Peyer's patch (tissue), 4 donors: ENCODE measurements around the gene CUL5. TPM values are rescaled to one million over a fixed set of nuclear protein-coding genes. Genes with fewer than 3 reads are reported as not detected.

Source experiments
- DNase-seq, 3 donors: peaks; one replicate each; pipeline ENCODE4 v3.0.0-alpha.2; 2017 to 2019
- H3K27ac ChIP-seq, 4 donors: fragments of 200-600 bp; sonication (generic); one replicate each; pipeline ENCODE4 v1.5.1; 2016 to 2019
- H3K27me3 ChIP-seq, 2 donors: fragments of 200-600 bp; sonication (generic); one replicate each; pipeline ENCODE4 v1.5.1; 2019
- H3K36me3 ChIP-seq, 3 donors: fragments of 200-600 bp; sonication (generic); one replicate each; pipeline ENCODE4 v1.5.1; 2016 to 2019
- H3K4me1 ChIP-seq, 4 donors: fragments of 200-600 bp; sonication (generic); one replicate each; pipeline ENCODE4 v1.5.1; 2016 to 2019
- H3K4me3 ChIP-seq, 4 donors: fragments of 200-600 bp; sonication (generic); 1 replicate in 3 of 4; 2 replicates in 1 of 4; pipeline ENCODE4 v1.5.1; 2016 to 2019; ENCODE audit warnings: mild to moderate bottlenecking in 1 of 4
- H3K9me3 ChIP-seq, 4 donors: fragments of 200-600 bp; sonication (generic); one replicate each; pipeline ENCODE4 v1.5.1; 2016 to 2019; ENCODE audit warnings: mild to moderate bottlenecking in 1 of 4
- POLR2A ChIP-seq, 2 donors: fragments of 450-650 bp; IDR thresholded peaks; one replicate each; pipeline ENCODE4 v1.5.1; 2017; ENCODE audit warnings: antibody characterized with exemption in 2 of 2, mild to moderate bottlenecking in 2 of 2, moderate library complexity in 2 of 2
- total RNA-seq, 4 donors: library from RNA; depleted of rRNA; stranded (reverse); fragments of >200 nt; gene quantifications; one replicate each; pipeline ENCODE4 v1.1.0, GENCODE V29; 2016
- TF ChIP-seq, protein P1 (sequence below), 6 experiments: fragments of 450-650 bp in 4 of 6; fragments of 200-600 bp in 2 of 6; sonication (generic) in 1 of 6; IDR thresholded peaks; one replicate each; pipeline ENCODE4 v1.5.1; 2017 to 2019; ENCODE audit warnings: antibody characterized with exemption in 6 of 6, mild to moderate bottlenecking in 3 of 6, moderate library complexity in 1 of 6

The CUL5 gene
- total RNA-seq, 4 donors from 2014 or later = 23.1 to 43.7 (median 33.0) TPM

DNA sequence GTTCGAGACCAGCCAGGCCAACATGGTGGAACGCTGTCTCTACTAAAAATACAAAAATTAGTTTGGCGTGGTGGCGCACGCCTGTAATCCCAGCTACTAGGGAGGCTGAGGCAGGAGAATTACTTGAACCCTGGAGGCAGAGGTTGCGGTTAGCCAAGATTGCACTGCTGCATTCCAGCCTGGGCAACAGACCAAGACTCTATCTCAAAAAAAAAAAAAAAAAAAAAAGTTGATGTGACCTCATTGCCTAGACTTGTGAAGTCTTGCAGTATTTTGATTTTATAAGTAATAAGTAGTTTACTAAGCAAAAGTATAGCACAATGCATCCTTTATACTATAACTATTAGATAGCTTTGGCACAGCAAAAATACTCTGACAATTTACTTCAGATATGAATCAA is 9.9 kb upstream of the CUL5 start:
- no peak overlapping the region for H3K4me3 ChIP-seq

DNA sequence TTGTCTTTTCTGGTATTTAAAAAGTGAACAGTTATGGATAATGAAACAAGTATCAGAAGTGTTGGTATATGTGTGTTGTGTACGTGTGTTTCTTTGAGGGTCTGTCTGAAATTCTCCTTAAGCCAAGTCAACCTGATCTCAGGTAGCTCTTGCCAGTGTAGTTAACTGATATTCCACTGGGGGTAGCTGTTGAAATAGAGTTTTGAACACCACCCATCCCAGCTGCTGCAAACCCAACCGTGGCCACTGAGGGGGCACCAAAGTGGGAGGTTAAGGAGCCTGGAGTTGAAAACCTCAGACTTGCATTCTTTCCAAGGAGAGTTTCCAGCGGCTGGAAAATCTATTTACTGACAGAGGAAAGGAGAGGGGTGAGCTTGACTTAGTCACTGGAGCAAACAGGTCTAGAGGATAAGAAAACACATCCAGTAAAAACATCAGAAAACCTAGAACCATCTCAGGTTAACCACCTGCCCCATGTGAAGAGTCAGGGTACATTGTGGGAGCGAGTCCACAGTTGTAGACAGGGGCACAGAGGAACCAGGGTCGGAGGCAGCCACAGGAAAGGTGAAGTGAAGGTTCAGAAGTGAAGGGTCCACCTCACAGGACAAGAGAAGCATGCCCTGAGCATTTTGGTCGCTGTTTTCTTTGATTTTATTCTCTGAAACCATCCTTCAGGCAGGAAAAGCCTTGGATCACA is 8.8 kb upstream of the CUL5 start:
- H3K9me3 ChIP-seq = no peaks in the 10 kb centered on the region
- H3K27ac ChIP-seq = no peak overlapping the region
- no peak for TF ChIP-seq POLR2A (IDR thresholded peaks at IDR 0.05)
- TF ChIP-seq, protein P1, sequence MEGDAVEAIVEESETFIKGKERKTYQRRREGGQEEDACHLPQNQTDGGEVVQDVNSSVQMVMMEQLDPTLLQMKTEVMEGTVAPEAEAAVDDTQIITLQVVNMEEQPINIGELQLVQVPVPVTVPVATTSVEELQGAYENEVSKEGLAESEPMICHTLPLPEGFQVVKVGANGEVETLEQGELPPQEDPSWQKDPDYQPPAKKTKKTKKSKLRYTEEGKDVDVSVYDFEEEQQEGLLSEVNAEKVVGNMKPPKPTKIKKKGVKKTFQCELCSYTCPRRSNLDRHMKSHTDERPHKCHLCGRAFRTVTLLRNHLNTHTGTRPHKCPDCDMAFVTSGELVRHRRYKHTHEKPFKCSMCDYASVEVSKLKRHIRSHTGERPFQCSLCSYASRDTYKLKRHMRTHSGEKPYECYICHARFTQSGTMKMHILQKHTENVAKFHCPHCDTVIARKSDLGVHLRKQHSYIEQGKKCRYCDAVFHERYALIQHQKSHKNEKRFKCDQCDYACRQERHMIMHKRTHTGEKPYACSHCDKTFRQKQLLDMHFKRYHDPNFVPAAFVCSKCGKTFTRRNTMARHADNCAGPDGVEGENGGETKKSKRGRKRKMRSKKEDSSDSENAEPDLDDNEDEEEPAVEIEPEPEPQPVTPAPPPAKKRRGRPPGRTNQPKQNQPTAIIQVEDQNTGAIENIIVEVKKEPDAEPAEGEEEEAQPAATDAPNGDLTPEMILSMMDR (IDR thresholded peaks at IDR 0.05) = peak in 4 of 6 experiments; percentile 34 to 42 (median 36)
- no peak for DNase-seq
- no peaks in the 10 kb centered on the region for H3K27me3 ChIP-seq
- H3K4me3 ChIP-seq = no peak overlapping the region
- no peaks in the 10 kb centered on the region for H3K4me1 ChIP-seq
- no peaks in the 10 kb centered on the region for H3K36me3 ChIP-seq

More for the DNA sequence above, 9.9 kb upstream of the CUL5 start:
- DNase-seq = no peak
- H3K27ac ChIP-seq = no peak overlapping the region
- H3K36me3 ChIP-seq = no peaks in the 10 kb centered on the region
- H3K9me3 ChIP-seq = no peaks in the 10 kb centered on the region
- TF ChIP-seq, protein P1 (IDR thresholded peaks at IDR 0.05) = no peak
- no peak for TF ChIP-seq POLR2A (IDR thresholded peaks at IDR 0.05)
- H3K27me3 ChIP-seq = no peaks in the 10 kb centered on the region
- no peaks in the 10 kb centered on the region for H3K4me1 ChIP-seq

DNA sequence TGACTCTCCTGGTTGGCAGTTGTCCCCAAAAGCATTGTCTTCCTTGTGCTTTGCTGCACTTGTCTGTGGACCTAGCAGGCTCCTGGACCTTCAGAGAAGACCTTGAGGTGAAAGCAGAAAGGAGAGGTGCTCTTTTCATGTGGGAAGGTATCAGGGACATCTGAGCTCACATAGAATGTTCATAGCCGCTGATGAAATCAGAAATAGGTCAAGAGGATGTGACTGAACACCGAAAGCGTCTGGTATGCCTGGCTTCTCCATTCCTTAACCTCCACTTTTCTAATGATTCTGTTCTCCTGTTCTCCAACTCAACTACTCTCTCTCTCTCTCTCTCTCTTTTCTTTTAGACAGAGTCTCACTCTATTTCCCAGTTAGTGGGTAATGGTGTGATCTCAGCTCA is 6.2 kb upstream of the CUL5 start:
- Histone ChIP-seq H3K27me3 (no peaks in the 10 kb centered on the region), H3K27ac (no peak overlapping the region), H3K36me3 (no peaks in the 10 kb centered on the region), H3K9me3 (no peaks in the 10 kb centered on the region), H3K4me1 (no peaks in the 10 kb centered on the region), H3K4me3 (no peak overlapping the region)
- TF ChIP-seq, protein P1 (IDR thresholded peaks at IDR 0.05) = no peak
- no peak for TF ChIP-seq POLR2A (IDR thresholded peaks at IDR 0.05)
- no peak for DNase-seq

DNA sequence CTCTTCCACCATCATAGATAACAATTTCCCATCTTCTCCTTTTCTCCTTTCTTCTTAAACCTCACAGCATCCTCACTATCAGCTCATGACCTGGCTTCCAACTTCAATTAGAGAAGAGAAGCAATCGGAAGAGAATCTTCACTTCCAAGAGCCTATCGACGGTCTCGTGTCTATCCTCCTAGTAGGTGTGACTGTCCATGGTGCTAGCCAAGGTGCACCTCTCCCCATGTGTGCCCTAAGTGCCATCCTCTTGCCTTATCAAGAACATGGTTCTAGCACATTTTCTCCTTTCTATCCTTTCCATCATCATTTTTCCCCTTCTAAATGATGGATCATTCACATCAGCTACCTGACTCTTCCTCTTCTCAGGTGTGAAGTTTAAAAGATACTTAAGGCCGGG is 5.1 kb upstream of the CUL5 start:
- H3K4me3 ChIP-seq = no peak overlapping the region
- H3K9me3 ChIP-seq = no peaks in the 10 kb centered on the region
- DNase-seq = no peak
- no peaks in the 10 kb centered on the region for H3K36me3 ChIP-seq
- no peak for TF ChIP-seq POLR2A (IDR thresholded peaks at IDR 0.05)
- TF ChIP-seq, protein P1 (IDR thresholded peaks at IDR 0.05) = no peak
- H3K27ac ChIP-seq = no peak overlapping the region
- H3K27me3 ChIP-seq = no peaks in the 10 kb centered on the region
- no peaks in the 10 kb centered on the region for H3K4me1 ChIP-seq

DNA sequence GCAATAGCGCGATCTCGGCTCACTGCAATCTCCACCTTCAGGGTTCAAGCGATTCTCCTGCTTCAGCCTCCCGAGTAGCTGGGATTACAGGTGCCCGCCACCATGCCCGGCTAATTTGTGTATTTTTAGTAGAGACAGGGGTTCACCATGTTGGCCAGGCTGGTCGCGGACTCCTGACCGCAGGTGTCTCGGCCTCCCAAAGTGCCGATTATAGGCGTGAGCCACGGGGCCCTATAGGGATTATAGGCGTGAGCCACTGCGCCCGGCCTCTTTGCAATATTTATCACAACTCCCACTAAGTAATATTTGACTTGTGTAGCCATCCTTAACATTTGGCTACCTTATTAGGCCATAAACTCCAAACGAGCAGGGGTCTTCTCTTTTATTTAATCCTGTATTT is 879 bp upstream of the CUL5 start:
- no peak for DNase-seq
- H3K9me3 ChIP-seq = no peaks in the 10 kb centered on the region
- TF ChIP-seq, protein P1 (IDR thresholded peaks at IDR 0.05) = no peak
- no peak for TF ChIP-seq POLR2A (IDR thresholded peaks at IDR 0.05)
- H3K27ac ChIP-seq = no peak overlapping the region
- no peak overlapping the region for H3K4me3 ChIP-seq
- peaks cover 0 to 24% (median 5%) of the 10 kb centered on the region in 4 donors for H3K4me1 ChIP-seq
- H3K27me3 ChIP-seq = no peaks in the 10 kb centered on the region
- no peaks in the 10 kb centered on the region for H3K36me3 ChIP-seq
